ENCODE measurements around the gene ILF2. TPM values are rescaled to one million over a fixed set of nuclear protein-coding genes. Genes with fewer than 3 reads are reported as not detected.

ILF2 gene
- total and polyA plus RNA-seq, 2 donors (not counting 1 experiment from before 2014, with no cell fraction given) = 89.8 to 94.0 TPM

DNA sequence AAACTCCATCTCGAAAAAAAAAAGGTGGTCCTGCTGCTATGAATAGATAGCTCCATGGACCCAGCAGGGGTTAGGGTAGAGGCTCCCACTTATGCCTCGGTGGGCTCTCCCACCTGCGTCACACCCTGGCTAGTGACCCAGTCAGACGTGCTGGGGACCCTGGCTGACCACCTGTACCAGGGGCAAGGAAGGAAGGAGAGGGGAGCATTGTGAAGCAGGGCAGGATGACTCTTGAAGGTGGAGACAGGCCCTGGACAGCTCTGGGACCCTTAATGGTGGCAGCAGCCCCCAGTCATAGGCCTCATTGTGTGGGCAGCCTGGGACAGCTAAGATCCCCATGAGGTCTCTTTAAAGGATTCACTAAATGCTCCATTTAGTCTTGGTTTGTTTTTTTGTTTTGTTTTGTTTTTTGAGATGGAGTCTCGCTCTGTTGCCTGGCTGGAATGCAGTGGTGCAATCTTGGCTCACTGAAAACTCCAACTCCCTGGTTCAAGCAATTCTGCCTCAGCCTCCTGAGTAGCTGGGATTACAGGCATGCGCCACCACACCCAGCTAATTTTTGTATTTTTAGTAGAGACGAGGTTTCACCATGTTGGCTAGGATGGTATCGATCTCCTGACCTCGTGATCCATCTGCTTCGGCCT is 22.7 kb downstream of the ILF2 start:
- H3K4me1 ChIP-seq (ENCODE audit: control insufficient read depth in 2 of 2, insufficient read depth in 2 of 2, low read length in 2 of 2) = no peaks in the 10 kb centered on the region
- peaks cover 14 to 46% of the 10 kb centered on the region in 2 experiments for H3K36me3 ChIP-seq (replicated peaks in 1 of 2; ENCODE audit: control extremely low read depth in 1 of 2, control insufficient read depth in 1 of 2, extremely low read depth in 1 of 2, insufficient read depth in 2 of 2, low read length in 1 of 2)
- peak overlapping the region in 1 of 2 donors; percentile 19 for H3K27ac ChIP-seq (ENCODE audit: low read length in 2 of 2)
- H4K20me1 ChIP-seq (ENCODE audit: control insufficient read depth, insufficient read depth, low read length, poor library complexity, severe bottlenecking) = peaks cover 4% of the 10 kb centered on the region
- no peaks in the 10 kb centered on the region for H3K9me3 ChIP-seq (ENCODE audit: control extremely low read depth in 1 of 3, control insufficient read depth in 2 of 3, insufficient read depth in 1 of 3, low read length in 2 of 3)
- ATAC-seq (ENCODE audit: low read depth) (no peak), DNase-seq (no peak)
- no peak overlapping the region for H3K4me3 Mint-ChIP-seq
- no peaks in the 10 kb centered on the region for H3K27me3 Mint-ChIP-seq
- intact Hi-C loops (cut with micrococcal nuclease) = no loop called here
- peak overlapping the region; percentile 81 for H3K27ac Mint-ChIP-seq
- no peaks in the 10 kb centered on the region for H3K27me3 ChIP-seq (replicated peaks in 1 of 4; ENCODE audit: control extremely low read depth in 1 of 4, control insufficient read depth in 3 of 4, insufficient read depth in 4 of 4, low read length in 3 of 4)
- no peak overlapping the region for H2AFZ ChIP-seq (ENCODE audit: insufficient read depth, low read depth, low read length, poor library complexity, severe bottlenecking)
- 92% methylated on average over 9 of the region's 10 CpGs for WGBS (ENCODE audit: insufficient coverage)
- ChIA-PET CTCF (interaction anchor here (2.4 kb wide), 1 partner anchor 76 kb away, joined by 6 read pairs; no protein-coding TSS in a partner anchor), POLR2A (interaction anchor here (0.7 kb wide), 1 partner anchor 14 kb away, joined by 3 read pairs; the partner anchor contains the start of gene CHTOP)
- peaks cover 7% of the 10 kb centered on the region for H3K4me1 Mint-ChIP-seq
- H3K4me2 ChIP-seq (replicated peaks; ENCODE audit: low read depth, low read length, poor library complexity, severe bottlenecking) = no peak overlapping the region
- H3K9me3 Mint-ChIP-seq (ENCODE audit: insufficient read depth) = no peaks in the 10 kb centered on the region
- peaks cover 5% of the 10 kb centered on the region for H3K79me2 ChIP-seq (ENCODE audit: control insufficient read depth, insufficient read depth, low read length)
- no peak overlapping the region for H3K4me3 ChIP-seq (ENCODE audit: control extremely low read depth in 1 of 5, extremely low read depth in 1 of 5, insufficient read depth in 1 of 5, low read depth in 2 of 5, low read length in 4 of 5)
- H3K9ac ChIP-seq (ENCODE audit: low read length) = no peak overlapping the region
- TF ChIP-seq, protein P1, sequence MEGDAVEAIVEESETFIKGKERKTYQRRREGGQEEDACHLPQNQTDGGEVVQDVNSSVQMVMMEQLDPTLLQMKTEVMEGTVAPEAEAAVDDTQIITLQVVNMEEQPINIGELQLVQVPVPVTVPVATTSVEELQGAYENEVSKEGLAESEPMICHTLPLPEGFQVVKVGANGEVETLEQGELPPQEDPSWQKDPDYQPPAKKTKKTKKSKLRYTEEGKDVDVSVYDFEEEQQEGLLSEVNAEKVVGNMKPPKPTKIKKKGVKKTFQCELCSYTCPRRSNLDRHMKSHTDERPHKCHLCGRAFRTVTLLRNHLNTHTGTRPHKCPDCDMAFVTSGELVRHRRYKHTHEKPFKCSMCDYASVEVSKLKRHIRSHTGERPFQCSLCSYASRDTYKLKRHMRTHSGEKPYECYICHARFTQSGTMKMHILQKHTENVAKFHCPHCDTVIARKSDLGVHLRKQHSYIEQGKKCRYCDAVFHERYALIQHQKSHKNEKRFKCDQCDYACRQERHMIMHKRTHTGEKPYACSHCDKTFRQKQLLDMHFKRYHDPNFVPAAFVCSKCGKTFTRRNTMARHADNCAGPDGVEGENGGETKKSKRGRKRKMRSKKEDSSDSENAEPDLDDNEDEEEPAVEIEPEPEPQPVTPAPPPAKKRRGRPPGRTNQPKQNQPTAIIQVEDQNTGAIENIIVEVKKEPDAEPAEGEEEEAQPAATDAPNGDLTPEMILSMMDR (IDR thresholded peaks at IDR 0.05) = no peak
- TF ChIP-seq EZH2 (IDR thresholded peaks at IDR 0.05; ENCODE audit: borderline replicate concordance, insufficient read depth, low read depth, low read length, poor library complexity, severe bottlenecking) = no peak

DNA sequence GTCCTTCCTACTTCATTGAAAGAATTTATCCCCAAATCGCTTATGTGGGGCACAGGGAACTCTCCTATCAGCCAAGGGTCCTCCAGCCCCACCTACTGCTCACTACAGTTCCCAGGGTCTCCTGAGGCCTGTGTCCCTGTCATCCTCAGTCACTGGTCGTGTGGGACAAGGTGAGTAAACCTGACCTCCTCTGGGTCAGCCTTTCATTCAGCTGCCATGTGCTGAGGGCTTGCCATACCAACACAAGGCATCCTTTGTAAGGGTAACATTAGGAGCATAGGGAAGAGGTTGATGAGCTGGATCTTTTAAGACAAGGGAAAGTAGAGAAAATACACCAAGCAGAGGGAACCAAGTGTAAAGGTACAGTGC is 23.5 kb downstream of the ILF2 start:
- peaks cover 8% of the 10 kb centered on the region for H4K20me1 ChIP-seq (ENCODE audit: control insufficient read depth, insufficient read depth, low read length, poor library complexity, severe bottlenecking)
- ATAC-seq (ENCODE audit: low read depth) (no peak), DNase-seq (no peak)
- H3K27ac Mint-ChIP-seq = no peak overlapping the region
- H3K36me3 ChIP-seq (replicated peaks in 1 of 2; ENCODE audit: control extremely low read depth in 1 of 2, control insufficient read depth in 1 of 2, extremely low read depth in 1 of 2, insufficient read depth in 2 of 2, low read length in 1 of 2) = peaks cover 21 to 54% of the 10 kb centered on the region in 2 experiments
- no peaks in the 10 kb centered on the region for H3K9me3 ChIP-seq (ENCODE audit: control extremely low read depth in 1 of 3, control insufficient read depth in 2 of 3, insufficient read depth in 1 of 3, low read length in 2 of 3)
- no peak overlapping the region for H3K4me3 Mint-ChIP-seq
- H3K4me3 ChIP-seq (ENCODE audit: control extremely low read depth in 1 of 5, extremely low read depth in 1 of 5, insufficient read depth in 1 of 5, low read depth in 2 of 5, low read length in 4 of 5) = no peak overlapping the region
- peak overlapping the region in 1 of 2 donors; percentile 11 for H3K27ac ChIP-seq (ENCODE audit: low read length in 2 of 2)
- no peaks in the 10 kb centered on the region for H3K4me1 ChIP-seq (ENCODE audit: control insufficient read depth in 2 of 2, insufficient read depth in 2 of 2, low read length in 2 of 2)
- H3K27me3 Mint-ChIP-seq = no peaks in the 10 kb centered on the region
- intact Hi-C loops (cut with micrococcal nuclease) = no loop called here
- H2AFZ ChIP-seq (ENCODE audit: insufficient read depth, low read depth, low read length, poor library complexity, severe bottlenecking) = no peak overlapping the region
- peaks cover 10% of the 10 kb centered on the region for H3K4me1 Mint-ChIP-seq
- no peak overlapping the region for H3K4me2 ChIP-seq (replicated peaks; ENCODE audit: low read depth, low read length, poor library complexity, severe bottlenecking)
- ChIA-PET POLR2A (no interaction called here), CTCF (interaction anchor here (2.4 kb wide), 1 partner anchor 75 kb away, joined by 6 read pairs; no protein-coding TSS in a partner anchor)
- no peaks in the 10 kb centered on the region for H3K27me3 ChIP-seq (replicated peaks in 1 of 4; ENCODE audit: control extremely low read depth in 1 of 4, control insufficient read depth in 3 of 4, insufficient read depth in 4 of 4, low read length in 3 of 4)
- no peaks in the 10 kb centered on the region for H3K9me3 Mint-ChIP-seq (ENCODE audit: insufficient read depth)
- peaks cover 9% of the 10 kb centered on the region for H3K79me2 ChIP-seq (ENCODE audit: control insufficient read depth, insufficient read depth, low read length)
- 85% methylated on average over 2 of the region's 2 CpGs for WGBS (ENCODE audit: insufficient coverage)
- H3K9ac ChIP-seq (ENCODE audit: low read length) = no peak overlapping the region
- TF ChIP-seq EZH2 (IDR thresholded peaks at IDR 0.05; ENCODE audit: borderline replicate concordance, insufficient read depth, low read depth, low read length, poor library complexity, severe bottlenecking) = no peak
- TF ChIP-seq, protein P1 (IDR thresholded peaks at IDR 0.05) = no peak

Data from B cell (primary cell).